GM19099 (cell line): ENCODE results near the gene CERS6.

Source experiments
- POLR2A ChIP-seq: IDR thresholded peaks from 3 replicates; pipeline ENCODE4 v1.6.1; 2011; ENCODE audit warnings: low read depth; ENCODE audit not compliant: insufficient read length; ENCODE audit errors: extremely low read depth

Gene CERS6

DNA sequence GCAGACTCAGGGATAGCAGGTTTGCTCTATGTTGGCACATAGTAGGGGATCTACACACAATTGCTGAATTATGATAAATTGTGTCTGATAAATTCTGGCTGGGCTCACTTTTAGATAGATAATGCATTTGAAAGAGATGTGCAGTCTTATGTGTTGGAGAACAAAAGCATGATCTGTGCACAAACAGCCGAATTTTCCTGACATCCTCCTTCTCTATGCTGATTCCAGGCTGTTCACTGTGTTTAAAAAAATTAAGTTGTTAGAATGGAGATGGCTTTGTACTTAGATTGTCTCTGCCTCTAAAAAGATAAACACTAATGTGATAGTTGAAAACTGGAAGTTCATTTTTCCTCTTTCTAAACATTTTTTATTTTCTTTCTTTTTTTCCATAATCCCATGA, 2.1 kb downstream of the CERS6 start:
- TF ChIP-seq POLR2A, result no peak

DNA sequence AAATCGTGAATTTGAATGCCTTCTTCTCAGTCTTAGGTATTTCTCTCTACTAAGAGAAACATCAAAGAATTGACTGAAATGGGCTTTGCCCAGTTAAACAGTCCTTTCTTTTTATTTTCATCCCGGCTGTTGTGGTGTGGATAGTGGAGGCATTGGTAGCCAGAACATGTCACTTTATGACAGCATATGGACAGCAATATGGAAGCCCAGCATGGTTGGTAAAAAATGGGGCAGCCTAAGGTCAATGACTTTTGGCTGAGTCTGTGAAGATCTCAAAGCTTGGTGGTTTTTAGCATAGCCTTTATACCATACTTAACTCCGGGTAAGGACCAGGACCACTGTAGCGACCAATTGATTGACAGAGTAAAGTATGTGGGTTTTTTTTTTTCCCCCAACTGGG, 3.2 kb downstream of the CERS6 start:
- no peak for TF ChIP-seq POLR2A

DNA sequence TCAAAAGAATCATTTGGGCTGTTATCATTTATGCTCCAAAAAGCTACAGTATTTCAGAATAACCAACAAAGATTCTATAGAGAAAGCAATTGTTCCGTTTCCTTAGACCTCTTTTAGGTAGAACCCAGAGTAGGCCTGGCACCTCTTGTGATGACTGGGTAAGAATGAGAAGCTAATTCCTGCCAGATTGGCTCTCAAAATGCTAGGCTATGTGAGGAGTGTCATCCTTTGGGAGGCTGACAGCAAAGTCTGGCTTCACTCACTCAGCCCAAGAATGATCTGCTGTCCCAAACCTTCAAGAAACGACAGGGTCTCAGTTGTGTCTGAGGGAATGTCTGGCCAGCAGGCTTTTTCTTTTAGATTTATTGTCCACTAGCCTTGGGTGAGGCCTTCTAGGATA, 4.5 kb downstream of the CERS6 start:
- no peak for TF ChIP-seq POLR2A

DNA sequence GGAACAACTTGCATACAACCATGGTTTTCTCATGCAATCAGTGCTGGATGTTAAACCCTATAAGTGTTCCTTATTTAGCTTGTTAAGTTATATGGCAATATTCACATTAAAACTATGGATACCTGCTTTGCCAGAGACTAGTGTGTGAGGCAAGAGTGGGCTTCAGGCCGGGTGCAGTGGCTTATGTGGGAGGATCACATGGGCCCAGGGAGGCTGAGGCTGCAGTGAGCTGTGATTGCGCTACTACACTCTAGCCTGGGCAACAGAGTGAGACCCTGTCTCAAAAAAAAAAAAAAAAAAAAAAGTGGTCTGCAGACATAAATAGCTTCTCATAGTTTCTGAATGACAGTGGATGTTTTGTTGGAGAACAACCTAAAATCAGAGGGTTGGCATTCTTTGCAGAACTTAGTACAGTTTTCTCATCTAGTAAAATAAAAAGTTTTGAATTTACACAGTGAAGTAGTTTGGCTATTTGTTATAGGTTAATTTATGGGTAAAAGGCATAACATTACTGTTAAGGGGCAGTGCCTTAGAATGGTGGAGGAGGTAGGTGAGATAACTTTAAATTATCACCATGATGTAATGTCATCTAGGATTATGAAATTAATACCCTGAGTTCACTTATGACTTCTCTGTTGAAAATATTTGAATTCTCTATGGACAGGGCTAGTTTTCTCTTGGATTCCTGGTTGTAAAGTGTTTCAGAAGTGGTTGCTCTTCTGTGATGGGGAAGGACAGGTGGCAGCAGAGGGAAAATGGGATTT, 5.3 kb downstream of the CERS6 start:
- TF ChIP-seq POLR2A, result no peak

DNA sequence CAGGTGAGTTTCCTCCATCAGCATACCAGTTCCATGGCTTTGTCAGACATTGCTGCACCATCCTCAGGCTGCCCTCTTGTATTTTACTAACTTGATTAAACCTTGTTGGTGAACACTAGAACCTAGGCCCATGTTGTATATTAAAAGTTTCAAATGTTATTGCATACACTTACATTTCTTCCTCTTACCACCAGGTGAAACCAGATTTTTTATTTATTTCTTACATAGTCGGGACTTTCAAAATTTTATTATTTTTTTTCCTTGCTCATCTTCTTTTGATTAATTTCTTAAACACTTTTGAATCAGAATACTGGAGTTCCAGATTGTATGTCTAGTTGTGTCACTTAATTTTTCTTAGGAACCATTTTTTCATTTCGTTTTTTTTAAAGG, 5.9 kb downstream of the CERS6 start:
- TF ChIP-seq POLR2A, result no peak

DNA sequence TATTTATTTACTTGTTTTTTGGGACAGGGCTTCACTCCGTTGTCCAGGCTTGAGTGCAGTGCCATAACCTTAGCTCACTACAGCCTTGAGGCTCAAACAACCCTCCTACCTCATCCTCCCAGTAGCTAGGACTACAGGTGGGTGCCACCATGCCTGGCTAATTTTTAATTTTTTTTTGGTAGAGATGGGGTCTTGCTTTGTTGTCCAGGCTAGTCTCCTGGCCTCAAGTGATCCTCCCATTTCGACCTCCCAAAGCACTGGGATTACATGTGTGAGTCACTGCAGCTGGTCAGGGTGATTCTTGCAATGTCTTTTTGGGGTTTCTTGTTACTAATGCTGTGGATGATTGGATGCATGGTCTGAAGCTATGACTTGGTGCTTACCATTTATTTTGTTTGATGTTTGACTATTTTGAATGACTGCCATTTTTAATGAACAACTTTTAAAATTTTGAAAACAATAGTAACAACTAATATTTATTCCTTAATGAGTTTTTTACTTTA, 6.5 kb downstream of the CERS6 start:
- no peak for TF ChIP-seq POLR2A

DNA sequence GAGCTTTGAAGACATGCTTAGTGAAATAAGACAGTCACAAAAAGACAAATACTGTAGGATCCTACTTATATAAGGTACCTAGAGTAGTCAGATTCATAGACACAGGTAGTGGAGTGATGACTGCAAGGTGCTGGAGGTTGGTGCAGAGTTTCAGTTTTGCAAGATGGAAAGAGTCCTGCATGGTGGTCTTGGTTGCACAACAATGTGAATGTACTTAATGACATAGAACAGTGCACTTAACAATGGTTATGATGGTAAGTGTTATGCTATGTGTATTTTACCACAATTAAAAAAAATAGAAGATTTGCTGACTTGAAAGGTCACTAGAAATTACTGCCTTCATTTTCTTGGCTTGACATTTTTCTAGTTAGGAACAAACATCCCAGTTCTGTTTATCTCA, 9.5 kb downstream of the CERS6 start:
- TF ChIP-seq POLR2A, result no peak

DNA sequence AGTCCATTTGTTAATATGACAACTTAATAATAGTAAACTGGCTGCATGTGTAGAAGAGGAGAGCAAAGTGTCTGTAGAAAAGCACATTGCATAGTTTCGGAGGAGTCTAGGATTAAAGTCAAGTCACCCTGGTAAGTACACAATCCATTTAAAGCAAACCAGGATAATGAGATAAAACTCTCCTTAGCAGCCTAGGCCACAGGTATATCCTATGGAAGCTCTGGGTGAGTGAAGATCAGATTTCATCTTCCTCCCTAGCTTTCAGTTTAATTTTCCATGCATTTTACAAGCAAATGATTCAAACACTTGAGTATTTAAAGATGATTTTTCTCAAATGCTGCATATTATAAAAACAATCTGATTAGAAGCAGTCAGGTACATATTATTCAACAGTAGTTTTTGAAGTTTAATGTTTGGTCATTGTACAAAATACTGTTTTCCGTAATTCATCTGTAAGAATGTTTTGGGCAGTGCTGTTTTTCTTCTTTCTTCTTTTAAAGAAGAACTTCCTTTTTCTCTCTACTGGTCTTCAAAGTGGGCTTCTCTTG, 10.2 kb downstream of the CERS6 start:
- TF ChIP-seq POLR2A, result no peak

DNA sequence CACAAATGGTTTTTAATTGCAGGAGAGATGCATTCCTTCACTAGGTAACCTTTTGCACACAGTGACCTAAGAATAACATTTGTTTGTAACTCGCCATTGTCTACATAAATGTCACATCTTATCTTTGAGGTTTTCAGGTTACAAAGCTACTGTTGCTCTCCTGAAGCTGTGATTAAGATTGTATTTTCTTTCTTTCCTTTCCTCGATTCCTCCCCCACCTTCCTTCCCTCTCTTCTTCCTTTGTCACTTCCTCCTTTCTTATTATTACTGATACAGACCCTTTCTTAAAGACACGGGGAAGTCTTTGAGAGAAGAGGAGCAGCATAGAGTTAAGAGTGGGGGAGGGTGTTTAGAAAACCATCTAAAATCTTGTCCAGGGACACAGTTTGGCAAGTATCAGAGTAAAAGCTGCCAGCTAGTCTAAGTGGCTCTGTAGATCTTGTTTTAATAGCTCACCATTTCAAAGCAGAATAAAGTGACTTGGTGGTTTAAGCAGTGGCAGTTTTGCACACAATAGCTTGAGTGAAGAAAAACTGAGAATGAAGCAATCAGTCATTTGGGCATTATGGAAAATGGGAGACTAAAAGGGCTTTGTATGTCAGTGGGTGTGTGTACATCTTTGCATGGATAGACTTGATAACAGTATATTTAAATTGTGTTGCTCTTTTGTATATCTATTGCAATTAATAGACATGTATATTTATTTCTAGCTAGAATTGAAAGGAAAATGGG, 10.9 kb downstream of the CERS6 start:
- no peak for TF ChIP-seq POLR2A

DNA sequence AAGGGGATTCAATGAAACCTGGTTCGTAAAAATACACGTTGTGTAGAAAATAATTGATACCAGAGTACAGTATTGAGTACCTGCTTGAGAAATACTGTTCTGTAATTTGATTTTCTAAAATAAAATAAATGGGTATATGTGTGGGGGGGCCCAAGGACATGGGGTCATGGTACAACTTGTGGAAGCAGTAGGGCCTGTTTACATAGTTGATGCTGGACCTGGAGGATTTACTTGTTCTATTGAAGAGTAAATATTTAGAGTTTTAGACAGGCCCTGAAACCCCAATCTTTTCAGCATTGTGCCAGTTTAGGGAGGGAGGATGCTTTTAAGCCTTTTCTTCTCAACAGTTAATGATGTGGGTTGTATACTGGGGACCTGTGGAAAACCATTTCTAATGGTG, 11.7 kb downstream of the CERS6 start:
- TF ChIP-seq POLR2A, result no peak

DNA sequence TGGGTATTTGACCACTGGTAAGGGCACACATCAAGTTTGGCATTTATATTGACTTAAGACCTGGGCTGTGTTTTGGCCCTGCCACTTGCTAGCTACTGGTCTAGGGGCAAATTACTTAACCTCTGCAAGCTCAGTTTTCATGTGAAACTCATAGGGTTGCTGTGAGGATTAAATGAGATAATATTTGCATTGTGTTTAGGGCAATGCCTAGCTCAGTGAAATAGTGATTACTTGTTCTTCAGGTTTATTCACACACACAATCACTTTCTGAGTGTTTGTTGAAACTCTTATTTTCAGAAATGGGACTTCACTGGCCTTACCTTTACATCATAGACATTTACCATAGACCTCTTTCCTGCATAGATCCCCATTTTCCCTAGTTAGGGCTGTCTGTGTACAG, 12.3 kb downstream of the CERS6 start:
- TF ChIP-seq POLR2A, result no peak

DNA sequence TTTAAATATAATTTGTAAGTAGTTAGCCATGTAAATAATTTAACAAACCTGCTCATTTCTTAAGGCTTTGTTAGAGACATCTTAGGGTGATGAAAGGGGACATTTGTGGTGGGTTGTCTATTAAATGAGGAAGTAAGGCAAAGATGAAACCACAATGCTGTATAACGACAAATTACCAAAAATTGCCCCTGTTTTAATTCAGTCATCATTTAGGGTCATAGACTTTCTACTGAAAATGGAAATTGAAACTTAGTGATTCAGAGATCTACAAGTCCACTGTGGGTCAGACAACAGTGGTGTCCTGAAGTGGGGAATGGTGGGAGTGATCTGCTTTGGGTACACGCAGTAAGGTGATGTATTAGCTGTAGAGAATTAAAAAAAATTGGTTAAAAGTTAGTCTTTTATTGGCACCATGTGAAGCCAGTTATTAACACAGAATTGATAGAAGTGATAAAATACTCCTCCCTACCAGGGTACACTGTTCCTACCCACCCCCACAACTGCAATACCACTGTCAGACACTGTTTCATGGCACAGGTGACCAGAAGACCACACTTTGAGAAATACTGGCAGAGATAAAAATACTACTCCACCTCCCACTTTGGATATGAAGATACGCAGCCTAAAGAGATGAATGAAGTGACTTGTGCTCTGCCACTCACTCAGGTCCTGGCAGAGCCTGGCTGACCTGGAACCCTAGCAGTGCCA, 13.4 kb downstream of the CERS6 start:
- TF ChIP-seq POLR2A, result no peak

DNA sequence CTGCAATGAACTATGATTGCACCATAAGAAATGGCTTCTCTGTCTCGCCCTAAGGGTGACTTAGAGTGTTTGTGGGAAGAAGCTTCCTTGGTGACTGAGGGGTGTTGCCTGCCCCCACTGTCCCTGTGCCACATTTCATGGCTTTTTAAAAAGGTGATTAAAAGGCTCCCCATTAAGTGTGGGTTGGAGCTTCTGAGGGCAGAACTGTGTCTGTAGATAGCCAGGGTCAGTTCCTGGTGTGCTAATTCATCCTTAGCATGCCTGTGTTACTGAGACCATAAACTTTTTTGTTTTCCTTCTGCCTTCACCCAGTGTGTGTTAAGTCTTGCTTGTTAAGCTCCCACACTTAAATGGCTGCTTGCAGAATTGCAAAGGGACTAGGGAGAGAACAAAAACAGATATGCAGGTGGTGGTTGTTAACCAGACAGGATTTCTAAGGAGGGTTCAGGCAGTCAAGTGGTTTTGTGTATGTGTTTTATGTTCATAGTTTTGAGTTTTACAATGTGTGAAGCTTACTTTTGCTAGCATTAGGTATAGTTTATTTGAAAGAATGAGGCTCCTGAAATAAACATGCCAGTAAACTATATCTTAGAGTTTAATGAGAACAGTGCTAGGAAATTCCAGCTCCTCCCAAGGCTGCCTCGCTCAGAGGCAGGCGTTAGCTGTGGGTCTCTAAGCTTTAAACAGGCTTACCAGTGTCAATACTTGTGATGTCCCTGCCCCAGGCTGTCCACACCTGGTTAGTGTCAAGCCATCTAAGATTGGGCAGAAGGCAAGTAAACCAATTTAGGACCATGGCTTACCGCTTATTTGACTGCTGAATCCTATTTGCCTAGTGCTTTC, 14.5 kb downstream of the CERS6 start:
- peak; percentile 26 for TF ChIP-seq POLR2A

DNA sequence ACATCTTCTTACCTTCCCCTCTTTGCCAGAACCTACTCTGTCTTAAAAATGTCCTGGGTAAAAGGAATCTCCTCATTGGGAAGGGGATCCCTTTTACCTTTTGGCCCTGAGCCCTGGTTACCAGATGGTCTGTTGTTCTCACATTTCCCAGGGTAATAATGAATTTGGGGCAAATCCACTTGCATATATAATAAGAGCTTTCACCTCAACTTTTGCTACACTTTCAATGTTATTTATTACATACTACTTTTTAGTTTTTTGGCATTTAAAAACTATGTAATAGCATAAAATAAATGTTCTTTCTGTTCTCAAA, 15.0 kb downstream of the CERS6 start:
- TF ChIP-seq POLR2A, result no peak

DNA sequence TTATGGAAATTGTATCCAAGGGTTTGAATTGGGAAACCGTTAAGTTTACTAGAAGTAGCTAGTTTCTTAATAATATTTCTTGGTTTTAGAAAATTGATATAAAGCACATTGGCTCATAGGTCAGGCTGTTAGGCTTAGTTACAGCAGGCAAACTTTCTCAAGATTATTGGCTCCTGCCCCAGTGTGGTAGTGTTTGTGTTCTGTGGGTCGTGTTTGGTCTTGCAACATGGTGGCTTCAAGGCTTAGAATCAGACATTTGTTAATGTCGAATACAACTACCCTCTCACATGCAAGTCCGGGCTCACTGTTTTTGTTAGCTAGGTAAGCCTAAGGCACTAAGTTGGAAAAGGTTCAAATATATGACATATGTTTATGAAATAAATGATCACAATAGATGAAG, 19.6 kb downstream of the CERS6 start:
- no peak for TF ChIP-seq POLR2A

DNA sequence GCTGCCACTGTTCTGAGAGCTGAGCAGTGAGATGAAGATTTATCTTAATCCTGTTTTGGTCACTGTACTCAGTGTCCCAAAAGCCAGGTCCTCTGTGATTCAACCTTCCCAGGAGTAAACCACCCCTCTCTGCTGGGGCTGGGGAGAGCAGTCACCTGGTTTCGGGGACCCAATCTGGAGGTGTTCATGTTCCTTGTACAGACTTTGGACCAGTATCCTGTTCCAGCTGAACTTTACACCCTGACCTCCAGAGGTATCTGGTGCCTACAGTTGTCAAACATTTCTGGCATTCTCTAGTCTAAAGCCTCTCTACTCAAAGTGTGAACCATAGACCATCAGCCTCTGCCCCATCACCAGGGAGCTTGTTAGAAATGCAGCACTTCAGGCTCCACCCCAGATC, 22.1 kb downstream of the CERS6 start:
- TF ChIP-seq POLR2A, result no peak

DNA sequence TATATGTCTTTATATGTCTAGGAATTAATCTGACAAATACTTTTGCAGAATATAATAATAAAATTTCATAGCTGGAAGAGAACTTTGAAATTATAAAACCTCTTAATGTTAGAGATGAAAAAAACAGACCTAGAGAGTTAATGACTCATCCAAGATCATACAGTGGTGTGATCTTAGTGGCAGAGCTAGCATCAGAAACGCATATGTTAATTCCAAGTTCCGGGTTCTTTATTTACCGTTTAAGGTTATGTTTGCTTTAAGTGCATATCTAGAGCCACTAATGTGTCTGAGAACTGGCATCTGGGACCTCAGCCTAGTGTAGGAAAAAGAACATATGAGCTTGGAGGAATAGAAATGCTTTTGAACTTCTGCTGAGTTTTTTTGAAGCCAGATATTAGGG, 24.3 kb downstream of the CERS6 start:
- TF ChIP-seq POLR2A, result no peak
